Suppressor macrophage treated with lipopolysaccharide for 1 hour (primary cell): Measurements from ENCODE around the gene ELOVL6.
"Not testable (repeated sequence)": the region's sequence is repeated elsewhere in the genome, so short reads cannot be mapped to it uniquely, and the experiment has no call there.

ENCODE experiments used
- DNase-seq, 3 donors: peaks; one replicate each; pipeline ENCODE4 v3.0.0-alpha.2; 2020 to 2022

ELOVL6 gene

DNA sequence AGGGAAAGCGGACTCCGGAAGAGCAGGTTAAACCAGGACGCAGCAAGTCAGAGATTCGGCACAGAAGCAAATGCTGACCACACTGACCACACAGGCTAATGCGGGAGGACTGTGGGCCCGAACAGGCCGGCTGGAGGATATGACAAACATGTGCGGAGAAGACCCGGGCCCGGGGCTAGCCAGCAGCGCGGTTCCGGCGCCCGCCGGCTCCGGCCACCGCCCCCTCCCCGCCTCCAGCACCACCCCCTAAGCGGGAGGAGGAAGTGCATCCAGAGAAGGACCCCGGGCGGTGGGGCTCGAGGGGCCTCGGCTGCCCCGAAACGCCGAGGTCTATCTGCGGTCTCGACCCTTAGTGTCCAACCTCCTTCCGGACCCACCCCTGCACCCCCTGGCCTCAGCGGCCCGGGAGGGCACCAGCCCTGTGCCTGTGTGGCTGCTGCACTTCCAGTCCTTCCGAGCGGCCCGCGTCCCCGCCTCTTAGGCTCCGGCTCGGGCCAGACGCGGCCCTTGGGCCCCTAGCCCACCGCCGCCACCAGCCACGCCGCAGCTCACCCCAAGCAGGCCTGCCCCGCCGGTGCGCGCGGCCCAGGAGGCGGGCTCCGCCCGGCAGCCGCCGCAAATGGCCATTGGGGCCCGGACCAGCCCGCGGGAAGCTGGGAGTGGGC is 2.1 kb downstream of the ELOVL6 start:
- DNase-seq = peak in 2 of 3 donors; percentile 19 to 42

DNA sequence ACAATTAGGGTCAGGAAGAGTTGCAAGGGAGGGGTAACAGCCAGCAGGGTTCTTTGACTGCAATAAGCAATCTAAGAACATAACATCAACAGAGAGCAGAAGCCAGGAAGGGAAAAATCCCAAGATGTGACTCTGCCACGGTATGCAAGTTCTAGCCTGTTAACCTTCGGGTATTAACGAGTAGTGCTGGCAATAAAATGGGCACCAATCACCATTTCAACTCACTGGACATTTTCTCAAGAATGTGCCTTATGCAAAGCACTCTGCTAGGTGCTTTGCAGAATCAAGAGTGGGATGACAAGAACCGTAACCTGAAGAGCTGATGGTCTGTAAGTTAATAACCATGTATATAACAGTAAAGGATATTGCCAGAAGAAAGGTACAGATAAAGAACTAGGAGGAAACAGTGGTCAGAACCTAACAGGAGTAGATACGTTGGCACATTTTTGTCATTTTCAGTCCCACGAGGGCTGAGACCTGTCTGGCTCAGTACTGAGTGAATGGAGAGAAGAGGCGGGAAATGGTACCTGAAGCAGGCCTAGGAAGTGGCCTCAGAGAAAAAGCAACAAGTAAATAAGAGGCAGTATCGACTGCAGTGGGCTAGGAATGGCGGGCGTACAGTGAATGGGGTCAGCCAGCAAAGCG is 2.7 kb downstream of the ELOVL6 start:
- DNase-seq = no peak

DNA sequence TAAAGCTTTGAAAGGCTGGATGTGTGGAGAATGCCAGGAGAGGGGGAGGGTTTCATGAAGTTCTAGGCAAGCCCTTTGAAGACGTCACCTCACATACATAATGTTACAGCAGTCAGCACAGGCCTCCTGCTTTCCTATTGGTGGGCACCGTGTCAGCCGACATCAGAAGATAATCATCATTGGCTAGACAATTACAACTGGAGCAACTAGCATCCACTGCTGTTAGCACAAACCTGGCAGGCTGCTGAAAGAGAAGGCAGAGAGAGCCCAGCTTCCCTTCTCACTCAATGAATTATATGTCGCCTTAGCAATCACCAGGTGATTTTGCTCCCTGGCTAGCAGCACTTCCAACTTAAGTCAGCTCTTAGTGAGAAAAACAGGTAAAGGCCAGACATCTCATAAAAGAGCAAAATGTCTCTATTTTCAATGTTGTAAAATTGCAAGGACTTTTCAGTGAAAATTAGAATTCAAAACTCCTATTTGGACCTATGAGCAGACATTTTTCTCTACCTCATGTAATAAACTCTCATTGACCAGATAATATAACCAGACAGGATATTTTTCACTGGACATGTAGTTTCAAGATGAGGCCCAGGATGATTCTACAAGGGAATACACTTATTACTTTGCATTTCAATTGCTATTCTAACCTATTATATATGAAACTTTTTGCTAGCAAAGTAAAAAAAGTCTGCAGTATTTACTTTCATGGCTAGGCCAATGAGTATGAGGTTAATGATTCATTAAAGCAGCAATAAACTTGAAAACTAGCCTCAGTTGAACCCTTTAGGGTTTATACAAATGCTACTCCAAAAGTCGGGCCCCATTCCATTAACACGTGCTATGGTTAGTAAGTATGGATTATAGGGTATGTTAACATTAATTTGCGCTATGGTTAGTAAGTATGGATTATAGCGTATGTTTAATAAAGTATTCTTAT is 4.3 kb downstream of the ELOVL6 start:
- DNase-seq = peak; percentile 60 to 68 (median 66)

DNA sequence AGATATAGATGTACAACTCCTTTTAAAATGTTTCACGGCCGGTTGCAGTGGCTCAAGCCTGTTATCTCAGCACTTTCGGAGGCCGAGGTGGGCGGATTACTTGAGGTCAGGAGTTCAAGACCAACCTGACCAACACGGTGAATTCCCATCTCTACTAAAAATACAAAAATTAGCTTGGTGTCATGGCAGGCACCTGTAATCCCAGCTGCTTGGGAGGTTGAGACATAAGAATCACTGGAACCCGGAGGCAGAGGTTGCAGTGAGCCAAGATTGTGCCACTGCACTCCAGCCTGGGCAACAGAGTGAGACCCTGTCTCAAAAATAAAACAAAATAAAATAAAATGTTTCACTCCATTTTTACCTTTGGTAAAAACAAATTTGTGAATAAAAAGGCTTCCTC is 5.1 kb downstream of the ELOVL6 start:
- not testable (repeated sequence) for DNase-seq

DNA sequence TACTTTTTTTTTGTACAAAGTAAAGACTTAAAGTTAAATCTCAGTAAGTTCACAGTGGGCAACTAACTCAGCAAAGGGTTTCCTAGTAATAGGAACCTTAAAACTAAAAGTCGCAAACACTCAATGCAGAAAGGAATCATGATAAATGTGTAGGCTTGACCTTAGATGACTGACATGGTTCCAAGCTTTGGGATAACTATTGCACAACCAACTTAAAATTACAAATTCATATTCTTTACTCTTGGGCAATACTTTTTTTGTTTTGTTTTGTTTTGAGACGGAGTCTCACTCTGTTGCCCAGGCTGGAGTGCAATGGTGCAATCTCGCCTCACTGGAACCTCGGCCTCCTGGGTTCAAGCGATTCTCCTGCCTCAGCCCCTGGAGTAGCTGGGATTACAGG is 8.2 kb downstream of the ELOVL6 start:
- no peak for DNase-seq

DNA sequence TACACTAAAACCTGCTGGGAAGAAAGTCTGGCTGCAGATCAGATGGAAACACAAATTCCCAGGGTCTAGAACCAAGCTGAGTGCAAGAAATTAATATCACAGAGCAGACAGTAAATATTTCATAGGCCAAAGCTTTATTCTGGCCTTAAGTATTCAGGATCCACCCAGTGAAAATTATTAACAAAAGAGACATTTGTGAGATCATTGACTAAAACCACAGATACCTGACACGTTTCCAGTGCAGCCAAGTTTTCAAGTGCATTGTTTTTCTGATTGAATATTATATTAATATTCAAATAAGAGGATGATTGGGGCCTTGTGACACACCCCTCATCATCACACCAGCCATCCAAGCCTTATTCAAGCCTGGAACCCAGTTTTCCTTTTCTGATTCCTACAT is 10.3 kb downstream of the ELOVL6 start:
- DNase-seq = no peak

DNA sequence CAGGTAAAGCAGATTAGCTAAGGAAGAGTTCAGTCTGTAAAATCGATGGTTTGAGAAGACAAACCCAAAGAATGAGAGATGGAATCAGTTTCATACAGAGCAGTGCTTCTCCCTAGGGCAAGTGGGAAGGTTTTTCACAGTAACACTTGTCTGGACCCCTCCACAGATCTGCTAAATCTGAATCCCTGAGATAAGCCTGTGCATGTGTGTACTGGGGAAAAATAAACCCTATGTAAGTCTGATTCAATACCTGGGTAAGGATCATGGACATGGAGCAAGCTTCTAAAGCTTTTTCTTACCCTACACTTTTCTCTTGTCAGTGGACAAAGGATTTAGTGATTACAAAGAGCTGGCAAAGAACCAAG is 13.6 kb downstream of the ELOVL6 start:
- no peak for DNase-seq

DNA sequence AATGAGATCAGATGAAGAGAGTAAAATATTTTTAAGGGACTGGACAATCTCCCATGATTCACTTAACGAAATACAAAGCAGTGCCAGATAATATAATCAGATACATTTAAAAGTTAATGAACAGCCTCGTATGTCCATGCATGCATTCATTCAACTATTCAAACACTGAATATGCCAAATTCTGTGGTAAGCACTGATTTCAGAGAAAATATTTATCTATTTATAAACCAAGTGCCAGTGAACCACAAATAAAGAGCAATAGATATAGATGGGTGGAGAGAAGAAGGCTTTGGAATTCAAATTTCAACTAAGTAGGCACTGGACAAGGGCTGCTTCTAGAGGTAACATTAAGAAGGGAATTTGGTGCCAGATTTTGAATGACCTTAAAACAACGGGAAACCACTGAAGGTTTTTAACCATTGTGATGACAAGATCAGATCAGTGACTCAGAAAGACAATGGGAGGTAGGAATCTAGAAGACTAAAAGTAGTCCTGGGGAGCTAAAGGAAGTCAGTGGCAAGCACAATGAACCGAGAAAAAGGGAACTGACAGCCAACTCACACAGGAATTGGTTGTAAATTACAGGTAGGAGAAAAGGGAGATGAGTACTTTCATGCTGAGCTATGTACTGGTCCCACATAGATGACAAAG is 14.2 kb downstream of the ELOVL6 start:
- no peak for DNase-seq

DNA sequence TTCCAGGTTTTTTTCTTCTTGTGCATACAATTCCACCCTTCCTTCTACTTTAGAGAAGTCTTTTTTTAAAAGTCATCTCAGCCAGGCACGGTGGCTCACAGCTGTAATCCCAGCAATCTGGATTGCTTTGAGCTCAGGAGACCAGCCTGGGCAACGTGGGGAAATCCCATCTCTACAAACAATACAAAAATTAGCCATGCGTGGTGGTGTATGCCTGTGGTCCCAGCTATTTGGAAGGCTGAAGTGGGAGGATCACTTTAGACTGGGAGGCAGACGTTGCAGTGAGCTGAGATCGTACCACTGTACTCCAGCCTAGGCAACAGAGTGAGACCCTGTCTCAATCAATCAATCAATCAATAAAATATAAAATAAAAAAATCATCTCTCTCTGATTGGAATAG is 14.8 kb downstream of the ELOVL6 start:
- DNase-seq = no peak

DNA sequence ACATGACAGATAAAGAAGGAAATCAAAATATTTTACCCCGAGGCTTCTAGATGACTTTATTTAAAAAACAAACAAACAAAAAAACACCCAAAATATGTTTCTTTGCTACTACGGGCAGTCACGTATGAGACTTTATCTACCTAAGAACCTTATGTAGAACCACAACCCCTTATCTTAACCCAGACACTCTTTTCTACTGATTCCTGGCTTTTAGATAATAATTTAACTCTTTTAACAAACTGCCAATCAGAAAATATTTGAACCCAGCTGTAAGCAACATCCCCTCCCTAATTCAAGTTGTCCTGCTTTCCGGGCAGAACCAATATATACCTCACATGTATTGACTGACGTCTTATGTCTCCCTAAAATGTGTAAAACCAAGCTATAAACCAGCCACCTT is 15.4 kb downstream of the ELOVL6 start:
- DNase-seq = no peak

DNA sequence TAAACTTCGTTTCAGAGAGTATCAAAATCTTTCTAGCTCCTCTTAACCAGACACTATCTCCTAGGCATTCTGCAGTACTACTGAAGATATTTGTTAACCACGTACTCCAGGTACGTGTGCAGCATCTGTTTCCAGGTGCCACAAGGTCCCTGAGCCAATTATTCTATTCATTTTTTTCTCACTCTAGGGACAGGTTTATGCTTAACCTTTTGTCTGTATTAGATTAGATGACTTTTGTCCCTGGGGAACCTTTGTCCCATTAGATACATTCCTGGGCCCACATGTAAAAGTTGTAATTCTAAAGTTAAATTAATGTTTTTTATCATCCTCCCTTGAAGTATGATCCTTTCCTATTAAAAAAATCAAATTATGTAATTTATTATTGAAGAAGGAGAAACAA is 16.5 kb downstream of the ELOVL6 start:
- DNase-seq = no peak

DNA sequence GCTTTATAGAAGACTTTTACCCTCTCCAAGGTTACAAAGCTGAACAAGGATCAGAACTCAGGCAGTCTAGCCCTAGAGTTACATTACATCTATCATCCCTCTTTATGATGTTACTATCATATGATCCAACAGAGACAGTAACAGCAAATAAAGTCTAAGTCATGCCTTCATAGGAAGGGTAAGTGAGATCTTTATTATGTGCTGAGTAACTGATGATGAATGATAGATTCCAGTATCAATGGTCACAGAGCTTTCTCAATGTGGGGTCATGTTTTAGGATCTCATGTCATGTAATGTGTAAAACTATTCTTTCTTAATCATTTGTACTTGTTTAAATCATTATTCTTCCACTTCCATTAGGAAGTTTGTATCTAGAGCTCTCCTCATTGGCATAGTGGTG is 22.8 kb downstream of the ELOVL6 start:
- DNase-seq = no peak

DNA sequence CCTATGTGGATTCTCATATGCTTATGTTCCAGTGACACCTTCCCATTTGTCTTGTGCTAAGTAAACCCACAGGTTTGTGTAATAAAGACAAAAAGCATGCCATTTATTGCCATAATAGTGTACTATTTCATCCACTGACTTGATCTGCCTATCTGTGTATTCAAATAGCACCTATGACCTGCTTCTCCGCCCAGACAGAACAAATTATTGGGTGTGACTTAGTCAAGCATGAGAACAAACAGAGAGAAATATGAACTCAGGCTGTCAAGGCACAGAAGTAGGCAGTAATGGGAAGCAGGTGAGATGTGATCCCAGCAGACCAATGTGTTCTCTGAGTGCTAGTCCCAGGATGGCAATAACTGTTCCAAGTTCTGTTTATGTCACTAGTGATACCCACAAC is 25.4 kb downstream of the ELOVL6 start:
- DNase-seq = no peak

DNA sequence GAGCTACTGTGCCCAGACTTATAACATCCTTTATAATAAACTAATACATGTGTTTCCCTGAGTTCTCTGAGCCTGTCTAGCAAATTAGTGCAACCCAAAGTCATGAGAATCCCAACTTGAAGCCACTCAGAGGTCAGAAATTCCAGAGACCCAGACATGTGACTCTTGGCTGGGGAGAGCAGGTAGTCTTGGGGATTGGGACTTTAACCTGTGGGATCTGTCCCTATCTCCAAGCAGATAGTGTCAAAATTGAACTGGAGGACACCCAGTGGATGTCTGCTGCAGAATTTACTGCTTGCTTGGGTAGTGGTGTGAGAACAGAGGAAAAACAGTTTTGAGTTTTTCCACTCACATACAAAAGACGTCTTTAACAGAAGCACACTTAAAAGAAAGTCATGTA is 26.4 kb downstream of the ELOVL6 start:
- DNase-seq = no peak

DNA sequence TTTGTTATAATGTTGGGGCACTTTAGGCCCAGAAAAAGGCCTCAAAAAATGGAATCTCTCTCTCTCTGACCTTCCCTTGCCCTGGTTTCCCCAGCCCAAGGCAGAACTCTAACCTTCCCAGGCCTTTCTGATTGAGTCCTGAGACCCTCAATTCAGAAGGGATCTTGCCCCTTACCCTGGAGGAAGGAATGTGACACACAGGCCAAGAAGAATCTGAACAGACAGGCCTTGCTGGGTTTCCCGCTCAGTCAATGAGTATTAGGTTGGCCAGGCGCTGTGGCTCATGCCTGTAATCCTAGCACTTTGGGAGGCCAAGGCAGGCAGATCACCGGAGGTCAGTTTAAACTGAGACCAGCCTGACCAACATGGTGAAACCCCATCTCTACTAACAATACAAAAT is 27.6 kb downstream of the ELOVL6 start:
- DNase-seq = no peak

DNA sequence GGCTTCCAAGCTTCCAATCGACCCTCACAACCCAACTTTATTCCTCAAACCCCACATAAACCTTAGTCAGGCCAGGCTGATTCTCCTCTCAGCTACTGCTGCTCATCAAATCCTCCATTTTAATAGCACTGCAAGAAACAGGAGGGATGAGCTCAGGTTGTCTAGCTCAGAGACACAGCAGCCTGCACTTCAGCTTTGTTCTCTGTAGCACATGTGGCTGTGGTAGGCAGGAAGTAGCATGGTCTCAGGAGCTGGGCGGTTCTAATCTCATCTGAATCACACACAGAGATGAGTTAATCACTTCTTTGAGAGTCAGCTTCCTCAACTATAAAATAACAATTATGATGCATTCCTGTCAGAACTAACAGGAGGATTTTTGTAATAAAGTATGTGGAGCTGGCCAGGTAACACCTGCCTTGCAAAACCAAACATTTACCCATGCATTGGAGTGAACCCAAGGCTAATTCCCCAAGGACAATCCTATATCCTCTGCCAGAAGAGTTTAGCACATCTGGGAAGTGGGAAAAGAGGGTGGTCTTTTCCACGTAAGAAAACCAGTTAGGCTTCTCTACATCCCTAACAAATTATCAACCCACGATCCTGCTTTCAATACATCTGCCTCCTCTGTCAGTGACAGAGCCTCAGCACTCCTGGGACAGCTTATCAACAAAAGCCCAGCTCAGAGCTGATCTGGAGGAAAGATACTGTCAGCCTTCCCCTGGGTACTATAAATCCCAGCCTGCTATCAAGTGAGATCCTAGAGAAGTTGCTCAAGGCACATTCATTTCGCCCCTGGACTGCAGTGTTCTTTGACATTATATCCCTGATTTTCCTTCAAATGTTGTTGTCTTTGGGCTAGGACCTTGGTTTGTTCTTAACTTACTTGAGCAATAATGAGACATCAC is 32.8 kb downstream of the ELOVL6 start:
- peak; percentile 13 to 58 (median 58) for DNase-seq

DNA sequence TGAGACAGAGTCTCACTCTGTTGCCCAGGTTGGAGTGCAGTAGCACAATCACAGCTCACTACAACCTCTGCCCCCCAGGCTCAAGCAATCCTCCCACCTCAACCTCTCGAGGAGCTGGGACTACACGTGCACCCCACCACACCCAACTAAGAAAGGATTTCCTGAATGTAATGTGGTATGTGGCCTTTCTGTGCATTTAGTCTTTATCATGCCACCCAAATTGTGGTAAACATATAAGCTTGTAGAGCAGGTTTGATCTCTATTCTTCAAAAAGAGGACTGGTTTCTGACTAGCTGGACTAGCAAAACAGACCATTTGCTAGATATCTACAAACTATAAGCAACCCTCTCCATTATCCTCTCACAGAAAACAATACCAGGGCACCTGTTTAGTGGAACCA is 33.6 kb downstream of the ELOVL6 start:
- no peak for DNase-seq

DNA sequence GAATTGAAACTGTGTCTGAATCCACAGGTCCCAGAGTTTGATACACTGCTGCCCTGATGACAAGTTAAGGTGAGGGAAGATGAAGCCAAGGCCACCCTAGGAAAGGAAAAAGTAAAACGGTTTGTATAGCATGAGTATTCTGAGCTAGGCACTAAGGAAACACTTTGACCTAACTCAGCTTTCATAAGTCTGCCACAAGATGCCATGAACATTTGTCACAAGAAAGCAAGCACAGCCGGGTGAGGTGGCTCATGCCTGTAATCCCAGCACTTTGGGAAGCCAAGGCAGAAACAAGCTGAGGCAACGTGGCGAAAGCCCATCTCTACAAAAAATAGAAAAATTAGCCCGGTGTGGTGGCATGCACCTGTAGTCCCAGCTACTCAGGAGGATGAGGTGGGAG is 34.2 kb downstream of the ELOVL6 start:
- no peak for DNase-seq

DNA sequence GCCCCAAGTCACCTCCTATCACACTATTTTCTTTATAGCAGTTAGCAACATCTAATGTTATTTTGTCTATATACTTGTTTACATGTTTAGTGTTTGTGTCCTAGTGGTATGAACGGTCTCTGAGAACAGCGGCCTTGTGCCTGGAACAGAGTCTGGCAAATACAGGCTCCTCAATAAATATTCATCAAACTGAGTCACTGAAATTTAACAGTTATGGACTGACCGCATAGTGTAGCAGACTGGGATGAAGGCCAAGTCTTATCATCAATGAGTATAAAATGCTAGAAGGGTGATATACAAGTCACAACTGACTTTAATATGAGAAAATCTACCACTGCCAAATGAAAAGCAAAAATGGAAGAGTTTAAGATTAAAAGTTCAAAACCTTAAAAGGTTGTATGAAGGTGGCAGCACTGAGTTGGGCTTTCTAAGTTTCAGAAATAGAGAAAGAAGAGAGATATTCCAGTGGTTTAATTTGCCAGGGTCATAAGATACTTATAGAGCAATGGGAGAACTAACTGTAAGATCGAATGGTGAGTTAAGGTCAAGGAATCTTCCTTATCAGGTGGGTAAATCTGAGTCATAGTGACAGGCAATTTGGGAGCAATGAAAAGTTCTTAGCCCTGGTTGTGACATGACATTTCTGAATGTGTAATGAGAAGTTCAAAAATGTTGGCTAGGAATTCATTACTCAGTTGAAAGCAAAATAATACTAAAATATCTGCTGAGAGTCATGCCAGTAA is 34.9 kb downstream of the ELOVL6 start:
- no peak for DNase-seq

DNA sequence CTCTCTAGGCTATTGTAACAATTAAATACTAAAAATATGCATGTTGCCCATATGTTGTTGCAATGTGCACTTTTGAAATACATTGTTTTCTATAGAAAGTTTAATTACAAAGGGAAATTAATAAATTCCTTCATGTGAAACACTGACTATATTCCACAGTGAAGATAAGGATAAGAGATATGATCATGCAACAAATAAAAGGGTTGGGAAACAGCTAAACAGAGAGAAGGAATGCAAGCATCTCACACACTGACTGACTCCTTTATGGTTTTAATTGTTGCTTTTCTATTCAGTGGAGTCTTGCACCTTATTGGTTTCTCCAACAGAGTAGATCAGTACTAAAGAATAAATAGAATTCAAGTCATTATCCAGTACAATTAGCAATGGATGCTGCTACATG is 37.8 kb downstream of the ELOVL6 start:
- no peak for DNase-seq

DNA sequence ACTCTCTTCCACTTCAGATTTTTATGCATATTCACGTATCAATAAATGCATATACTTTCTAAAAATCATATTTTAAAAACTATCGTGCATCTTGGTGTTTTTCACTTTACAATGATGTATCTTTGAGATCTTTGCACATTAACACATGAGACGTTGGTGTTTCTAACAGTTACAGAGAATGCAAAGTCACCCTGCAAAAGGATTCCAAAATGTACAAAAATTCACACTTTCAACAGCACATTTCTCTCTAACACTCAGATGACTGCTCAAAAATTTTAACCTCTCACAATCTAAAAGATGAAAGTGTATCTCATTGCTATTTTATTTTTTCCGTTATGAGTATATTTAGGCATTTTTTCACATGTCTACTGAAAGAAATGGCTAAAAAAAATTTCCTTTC is 38.9 kb downstream of the ELOVL6 start:
- DNase-seq = no peak

DNA sequence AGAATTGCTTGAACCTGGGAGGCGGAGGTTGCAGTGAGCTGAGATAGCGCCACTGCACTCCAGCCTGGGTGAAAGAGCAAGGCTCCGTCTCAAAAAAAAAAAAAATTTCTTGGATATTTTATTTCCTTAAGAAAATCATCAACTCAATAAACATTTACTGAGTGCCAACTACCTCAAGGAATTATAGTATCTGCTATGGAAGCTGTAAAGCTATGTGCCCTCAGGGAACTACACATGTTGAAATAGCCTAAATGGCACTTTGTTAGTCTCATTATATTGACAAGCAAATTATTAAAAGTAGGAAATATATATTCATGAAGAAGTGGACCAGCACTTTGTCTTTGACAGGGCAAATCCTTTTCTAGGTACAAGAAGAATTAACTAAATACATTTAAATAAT is 40.8 kb downstream of the ELOVL6 start:
- no peak for DNase-seq
